ENCODE measurements around the gene STX12.

GRCh38 chr1:27830621-27831440, 57.8 kb downstream of the STX12 start, which contains the start of gene PPP1R8:
- TF ChIP-seq, protein P1, sequence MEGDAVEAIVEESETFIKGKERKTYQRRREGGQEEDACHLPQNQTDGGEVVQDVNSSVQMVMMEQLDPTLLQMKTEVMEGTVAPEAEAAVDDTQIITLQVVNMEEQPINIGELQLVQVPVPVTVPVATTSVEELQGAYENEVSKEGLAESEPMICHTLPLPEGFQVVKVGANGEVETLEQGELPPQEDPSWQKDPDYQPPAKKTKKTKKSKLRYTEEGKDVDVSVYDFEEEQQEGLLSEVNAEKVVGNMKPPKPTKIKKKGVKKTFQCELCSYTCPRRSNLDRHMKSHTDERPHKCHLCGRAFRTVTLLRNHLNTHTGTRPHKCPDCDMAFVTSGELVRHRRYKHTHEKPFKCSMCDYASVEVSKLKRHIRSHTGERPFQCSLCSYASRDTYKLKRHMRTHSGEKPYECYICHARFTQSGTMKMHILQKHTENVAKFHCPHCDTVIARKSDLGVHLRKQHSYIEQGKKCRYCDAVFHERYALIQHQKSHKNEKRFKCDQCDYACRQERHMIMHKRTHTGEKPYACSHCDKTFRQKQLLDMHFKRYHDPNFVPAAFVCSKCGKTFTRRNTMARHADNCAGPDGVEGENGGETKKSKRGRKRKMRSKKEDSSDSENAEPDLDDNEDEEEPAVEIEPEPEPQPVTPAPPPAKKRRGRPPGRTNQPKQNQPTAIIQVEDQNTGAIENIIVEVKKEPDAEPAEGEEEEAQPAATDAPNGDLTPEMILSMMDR (IDR thresholded peaks at IDR 0.05) = peak in 1 of 7 experiments; percentile 16
- peak; percentile 52 to 86 (median 84) for TF ChIP-seq POLR2A (IDR thresholded peaks at IDR 0.05)

Data from body of pancreas (tissue), 4 donors.